HCT116 (cell line): ENCODE data around the gene MAP1S.

Experiments used
- CBX3 ChIP-seq: IDR thresholded peaks from 2 replicates; pipeline ENCODE4 v1.6.1; 2012; ENCODE audit warnings: low read depth
- EGR1 ChIP-seq: IDR thresholded peaks from 2 replicates; pipeline ENCODE4 v1.6.1; 2012; ENCODE audit warnings: low read depth
- EZH2 ChIP-seq: fragments of 200-600 bp; sonication (generic); IDR thresholded peaks from 2 replicates; pipeline ENCODE4 v1.6.1; 2017; ENCODE audit warnings: antibody characterized with exemption, mixed run types
- JUND ChIP-seq: IDR thresholded peaks from 2 replicates; pipeline ENCODE4 v1.6.1; 2012
- POLR2A ChIP-seq: IDR thresholded peaks from 2 replicates; pipeline ENCODE4 v1.7.0; 2011; ENCODE audit warnings: borderline replicate concordance; ENCODE audit not compliant: insufficient read depth, insufficient read length; ENCODE audit errors: extremely low read depth
- POLR2AphosphoS5 ChIP-seq: IDR thresholded peaks from 2 replicates; pipeline ENCODE4 v1.6.1; 2011; ENCODE audit warnings: mild to moderate bottlenecking, low read depth, low read length, moderate library complexity
- RAD21 ChIP-seq: IDR thresholded peaks from 2 replicates; pipeline ENCODE4 v1.6.1; 2012; ENCODE audit warnings: low read depth, mild to moderate bottlenecking
- SP1 ChIP-seq: IDR thresholded peaks from 2 replicates; pipeline ENCODE4 v1.6.1; 2012; ENCODE audit warnings: low read depth
- SRF ChIP-seq: IDR thresholded peaks from 2 replicates; pipeline ENCODE4 v1.6.1; 2012; ENCODE audit warnings: low read depth
- TF ChIP-seq, protein P1 (sequence below), 3 experiments: fragments of 200-600 bp in 1 of 3; sonication (generic) in 1 of 3; IDR thresholded peaks in 2 of 3; conservative IDR thresholded peaks in 1 of 3; 2 replicates each; pipeline ENCODE4 v1.5.1; 2012 to 2017; ENCODE audit warnings: low read depth in 2 of 3, low read length in 2 of 3, antibody characterized with exemption in 1 of 3, borderline replicate concordance in 1 of 3, control low read depth in 1 of 3, mild to moderate bottlenecking in 1 of 3, mixed read lengths in 1 of 3, mixed run types in 1 of 3, moderate library complexity in 1 of 3; ENCODE audit not compliant: insufficient read depth in 1 of 3
- TF ChIP-seq, protein P2 (sequence below): IDR thresholded peaks from 2 replicates; pipeline ENCODE4 v1.6.1; 2012; ENCODE audit warnings: low read depth
- TF ChIP-seq, protein P3 (sequence below): IDR thresholded peaks from 2 replicates; pipeline ENCODE4 v1.6.1; 2011; ENCODE audit warnings: mild to moderate bottlenecking, low read length, moderate library complexity; ENCODE audit not compliant: insufficient replicate concordance; ENCODE audit errors: extremely low read depth

DNA sequence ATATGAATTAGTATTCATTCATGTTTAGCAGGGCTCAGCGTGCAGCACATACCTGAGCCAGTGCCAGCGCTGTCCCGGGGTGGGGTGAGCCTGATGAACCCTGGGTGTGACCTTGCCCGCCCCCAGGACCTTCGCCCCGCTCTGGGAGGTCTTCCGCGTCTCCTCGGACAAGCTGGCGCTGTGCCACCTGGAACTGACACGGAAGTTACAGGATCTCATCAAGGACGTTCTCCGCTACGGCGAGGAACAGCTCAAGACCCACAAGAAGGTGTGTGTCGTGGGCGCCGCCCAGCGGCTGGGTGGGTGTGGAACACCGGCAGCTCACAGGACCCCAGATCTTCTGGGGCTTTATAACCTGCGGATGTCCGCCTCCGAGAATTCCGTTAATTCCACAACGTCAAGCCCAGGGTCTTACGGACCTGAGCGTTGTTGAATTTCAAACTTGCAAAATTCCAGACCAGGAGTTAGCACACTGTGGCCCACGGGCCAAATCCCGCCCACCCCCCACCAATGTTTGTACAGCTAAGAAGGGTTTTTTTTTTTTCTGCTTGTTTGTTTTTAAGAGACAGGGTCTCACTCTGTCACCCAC lies 47.4 kb downstream of the MAP1S start:
- TF ChIP-seq POLR2A, result no peak
- TF ChIP-seq, protein P1, sequence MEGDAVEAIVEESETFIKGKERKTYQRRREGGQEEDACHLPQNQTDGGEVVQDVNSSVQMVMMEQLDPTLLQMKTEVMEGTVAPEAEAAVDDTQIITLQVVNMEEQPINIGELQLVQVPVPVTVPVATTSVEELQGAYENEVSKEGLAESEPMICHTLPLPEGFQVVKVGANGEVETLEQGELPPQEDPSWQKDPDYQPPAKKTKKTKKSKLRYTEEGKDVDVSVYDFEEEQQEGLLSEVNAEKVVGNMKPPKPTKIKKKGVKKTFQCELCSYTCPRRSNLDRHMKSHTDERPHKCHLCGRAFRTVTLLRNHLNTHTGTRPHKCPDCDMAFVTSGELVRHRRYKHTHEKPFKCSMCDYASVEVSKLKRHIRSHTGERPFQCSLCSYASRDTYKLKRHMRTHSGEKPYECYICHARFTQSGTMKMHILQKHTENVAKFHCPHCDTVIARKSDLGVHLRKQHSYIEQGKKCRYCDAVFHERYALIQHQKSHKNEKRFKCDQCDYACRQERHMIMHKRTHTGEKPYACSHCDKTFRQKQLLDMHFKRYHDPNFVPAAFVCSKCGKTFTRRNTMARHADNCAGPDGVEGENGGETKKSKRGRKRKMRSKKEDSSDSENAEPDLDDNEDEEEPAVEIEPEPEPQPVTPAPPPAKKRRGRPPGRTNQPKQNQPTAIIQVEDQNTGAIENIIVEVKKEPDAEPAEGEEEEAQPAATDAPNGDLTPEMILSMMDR (IDR thresholded peaks at IDR 0.05 in 2 of 3, conservative IDR thresholded peaks at IDR 0.05 in 1 of 3; ENCODE audit: borderline replicate concordance in 1 of 3, insufficient read depth in 1 of 3, low read depth in 2 of 3, low read length in 2 of 3), result peak; percentile 81 to 94 (median 93)
- TF ChIP-seq RAD21, result peak; percentile 98
- TF ChIP-seq POLR2AphosphoS5, result peak; percentile 30; the same call in 1 of the 2 replicates
- TF ChIP-seq JUND, result no peak
- no peak for TF ChIP-seq EZH2
- TF ChIP-seq CBX3, result no peak
- no peak for TF ChIP-seq SRF
- no peak for TF ChIP-seq SP1
- TF ChIP-seq, protein P2, sequence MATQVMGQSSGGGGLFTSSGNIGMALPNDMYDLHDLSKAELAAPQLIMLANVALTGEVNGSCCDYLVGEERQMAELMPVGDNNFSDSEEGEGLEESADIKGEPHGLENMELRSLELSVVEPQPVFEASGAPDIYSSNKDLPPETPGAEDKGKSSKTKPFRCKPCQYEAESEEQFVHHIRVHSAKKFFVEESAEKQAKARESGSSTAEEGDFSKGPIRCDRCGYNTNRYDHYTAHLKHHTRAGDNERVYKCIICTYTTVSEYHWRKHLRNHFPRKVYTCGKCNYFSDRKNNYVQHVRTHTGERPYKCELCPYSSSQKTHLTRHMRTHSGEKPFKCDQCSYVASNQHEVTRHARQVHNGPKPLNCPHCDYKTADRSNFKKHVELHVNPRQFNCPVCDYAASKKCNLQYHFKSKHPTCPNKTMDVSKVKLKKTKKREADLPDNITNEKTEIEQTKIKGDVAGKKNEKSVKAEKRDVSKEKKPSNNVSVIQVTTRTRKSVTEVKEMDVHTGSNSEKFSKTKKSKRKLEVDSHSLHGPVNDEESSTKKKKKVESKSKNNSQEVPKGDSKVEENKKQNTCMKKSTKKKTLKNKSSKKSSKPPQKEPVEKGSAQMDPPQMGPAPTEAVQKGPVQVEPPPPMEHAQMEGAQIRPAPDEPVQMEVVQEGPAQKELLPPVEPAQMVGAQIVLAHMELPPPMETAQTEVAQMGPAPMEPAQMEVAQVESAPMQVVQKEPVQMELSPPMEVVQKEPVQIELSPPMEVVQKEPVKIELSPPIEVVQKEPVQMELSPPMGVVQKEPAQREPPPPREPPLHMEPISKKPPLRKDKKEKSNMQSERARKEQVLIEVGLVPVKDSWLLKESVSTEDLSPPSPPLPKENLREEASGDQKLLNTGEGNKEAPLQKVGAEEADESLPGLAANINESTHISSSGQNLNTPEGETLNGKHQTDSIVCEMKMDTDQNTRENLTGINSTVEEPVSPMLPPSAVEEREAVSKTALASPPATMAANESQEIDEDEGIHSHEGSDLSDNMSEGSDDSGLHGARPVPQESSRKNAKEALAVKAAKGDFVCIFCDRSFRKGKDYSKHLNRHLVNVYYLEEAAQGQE, result no peak
- TF ChIP-seq, protein P3, sequence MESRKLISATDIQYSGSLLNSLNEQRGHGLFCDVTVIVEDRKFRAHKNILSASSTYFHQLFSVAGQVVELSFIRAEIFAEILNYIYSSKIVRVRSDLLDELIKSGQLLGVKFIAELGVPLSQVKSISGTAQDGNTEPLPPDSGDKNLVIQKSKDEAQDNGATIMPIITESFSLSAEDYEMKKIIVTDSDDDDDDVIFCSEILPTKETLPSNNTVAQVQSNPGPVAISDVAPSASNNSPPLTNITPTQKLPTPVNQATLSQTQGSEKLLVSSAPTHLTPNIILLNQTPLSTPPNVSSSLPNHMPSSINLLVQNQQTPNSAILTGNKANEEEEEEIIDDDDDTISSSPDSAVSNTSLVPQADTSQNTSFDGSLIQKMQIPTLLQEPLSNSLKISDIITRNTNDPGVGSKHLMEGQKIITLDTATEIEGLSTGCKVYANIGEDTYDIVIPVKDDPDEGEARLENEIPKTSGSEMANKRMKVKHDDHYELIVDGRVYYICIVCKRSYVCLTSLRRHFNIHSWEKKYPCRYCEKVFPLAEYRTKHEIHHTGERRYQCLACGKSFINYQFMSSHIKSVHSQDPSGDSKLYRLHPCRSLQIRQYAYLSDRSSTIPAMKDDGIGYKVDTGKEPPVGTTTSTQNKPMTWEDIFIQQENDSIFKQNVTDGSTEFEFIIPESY, result no peak
- TF ChIP-seq EGR1, result no peak
